SIG-M5 (cell line): ENCODE data around the gene ZNF496.
"Not testable (repeated sequence)": the region's sequence is repeated elsewhere in the genome, so short reads cannot be mapped to it uniquely, and the experiment has no call there.

Source experiments
- DNase-seq: peaks from one replicate; lab custom pipeline; 2025; lab: John Stamatoyannopoulos, UW

ZNF496 gene

GRCh38 chr1:247331525-247332214 lies at the start of gene ZNF496:
TSS of gene ZNF496 (minus strand) at chr1:247331867. CDS start at chr1:247329578, 2,289 bp downstream.
- DNase-seq, result no peak

- no peak for DNase-seq
These were observed 46.8 kb upstream of the ZNF496 start for GRCh38 chr1:247378334-247379073.

GRCh38 chr1:247377656-247378055 lies 46.0 kb upstream of the ZNF496 start:
- DNase-seq, result not testable (repeated sequence)

DNA sequence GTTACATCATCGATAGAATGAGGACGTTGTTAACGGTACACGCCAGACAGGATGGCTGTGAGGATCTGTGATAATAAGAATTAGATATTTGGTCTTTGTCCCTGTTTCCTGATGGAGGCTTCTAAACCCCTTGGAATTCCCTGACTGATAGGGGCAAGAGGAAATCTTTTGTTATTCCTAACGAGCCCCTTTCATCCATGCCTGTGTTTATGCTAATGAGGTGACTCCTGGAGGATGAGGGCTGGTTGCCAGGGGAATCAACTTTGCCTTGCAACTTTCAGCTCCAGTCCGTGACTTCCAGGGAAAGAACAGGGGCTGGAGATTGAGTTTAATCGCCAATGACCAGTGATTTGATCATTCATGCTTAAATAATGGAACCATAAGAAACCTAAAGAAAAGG lies 45.0 kb upstream of the ZNF496 start:
- DNase-seq, result no peak

DNA sequence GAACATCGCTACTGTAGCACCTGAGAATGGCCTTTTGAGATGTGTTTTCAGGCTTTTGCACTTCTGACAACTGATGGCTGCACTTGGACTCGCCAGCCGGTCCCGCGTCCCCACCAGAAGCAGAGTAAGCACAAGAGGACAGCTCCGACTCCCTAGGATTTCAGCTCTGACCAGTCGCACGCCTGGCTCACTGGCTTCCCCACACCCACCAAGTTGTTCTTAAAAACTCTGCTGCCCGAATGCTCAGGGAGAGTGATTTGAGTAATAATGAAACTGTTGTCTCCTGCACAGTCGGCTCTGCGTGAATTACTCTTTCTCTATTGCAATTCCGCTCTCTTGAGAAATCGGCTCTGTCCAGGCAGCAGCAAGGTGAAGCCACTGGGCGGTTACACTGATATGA lies 44.1 kb upstream of the ZNF496 start:
- DNase-seq, result no peak

GRCh38 chr1:247374651-247375334 lies 43.1 kb upstream of the ZNF496 start:
- DNase-seq, result not testable (repeated sequence)

DNA sequence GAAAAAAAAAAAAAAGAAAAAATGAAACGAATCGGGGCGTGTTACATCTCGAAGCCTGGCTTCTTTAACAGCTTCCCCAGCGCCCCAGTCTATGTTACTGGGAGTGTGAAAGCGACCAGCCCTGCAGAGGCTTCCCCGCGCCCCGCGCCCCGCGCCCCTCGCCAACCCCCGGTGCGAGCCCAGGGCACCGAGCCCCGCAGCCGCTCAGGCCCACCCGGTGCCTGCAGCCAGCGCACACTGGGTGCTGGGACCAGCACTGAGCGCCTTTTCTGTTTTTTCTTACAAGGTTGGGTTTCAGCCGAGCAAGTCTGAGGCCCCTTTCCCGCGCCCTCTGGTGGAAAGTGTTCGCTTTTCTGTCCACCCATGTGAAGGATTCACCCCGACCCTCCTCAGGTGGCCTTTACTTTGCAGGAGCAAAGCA lies 42.1 kb upstream of the ZNF496 start:
- DNase-seq, result no peak

GRCh38 chr1:247371801-247372259 lies 40.2 kb upstream of the ZNF496 start:
- no peak for DNase-seq

DNA sequence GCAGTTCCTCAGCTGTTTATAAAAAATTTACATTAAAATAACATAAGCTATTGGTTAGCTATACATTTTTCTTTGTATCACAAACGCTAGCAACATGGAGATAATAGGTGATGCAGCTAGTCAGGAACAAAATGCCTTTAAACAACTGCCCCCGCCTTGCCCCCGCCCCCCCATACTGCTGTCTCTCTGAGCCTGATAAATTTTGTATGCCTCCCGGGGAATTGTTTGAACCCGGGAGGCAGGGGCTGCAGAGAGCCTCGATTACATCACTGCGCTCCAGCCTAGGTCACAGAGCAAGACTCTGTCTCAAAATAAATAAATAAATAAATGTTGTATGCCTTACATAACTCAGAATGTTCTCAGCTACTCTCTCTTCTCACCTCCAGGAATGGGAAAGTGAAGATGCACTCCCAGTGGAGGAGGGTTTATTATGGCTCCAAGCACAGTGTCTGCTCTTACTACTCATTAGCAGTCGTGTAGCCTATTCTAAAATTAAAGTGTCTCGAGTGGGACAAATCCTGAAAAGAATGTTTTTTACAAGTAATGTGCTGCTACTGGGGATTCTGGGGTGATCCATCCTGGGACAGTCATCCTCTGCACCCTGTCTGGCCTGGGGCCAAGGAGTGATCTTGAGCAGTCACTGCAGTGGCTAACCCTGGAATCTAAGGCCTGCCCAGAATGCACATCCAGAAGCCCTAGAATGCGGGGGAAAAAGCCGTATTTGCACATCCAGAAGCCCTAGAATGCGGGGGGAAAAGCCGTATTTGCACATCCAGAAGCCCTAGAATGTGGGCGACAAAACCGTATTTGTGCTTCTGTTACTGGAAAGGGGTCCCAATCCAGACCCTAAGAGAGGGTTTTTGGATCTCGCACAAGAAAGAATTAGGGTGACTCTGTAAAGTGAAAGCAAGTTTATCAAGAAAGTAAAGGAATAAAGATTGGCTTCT lies 39.4 kb upstream of the ZNF496 start:
- DNase-seq, result no peak

DNA sequence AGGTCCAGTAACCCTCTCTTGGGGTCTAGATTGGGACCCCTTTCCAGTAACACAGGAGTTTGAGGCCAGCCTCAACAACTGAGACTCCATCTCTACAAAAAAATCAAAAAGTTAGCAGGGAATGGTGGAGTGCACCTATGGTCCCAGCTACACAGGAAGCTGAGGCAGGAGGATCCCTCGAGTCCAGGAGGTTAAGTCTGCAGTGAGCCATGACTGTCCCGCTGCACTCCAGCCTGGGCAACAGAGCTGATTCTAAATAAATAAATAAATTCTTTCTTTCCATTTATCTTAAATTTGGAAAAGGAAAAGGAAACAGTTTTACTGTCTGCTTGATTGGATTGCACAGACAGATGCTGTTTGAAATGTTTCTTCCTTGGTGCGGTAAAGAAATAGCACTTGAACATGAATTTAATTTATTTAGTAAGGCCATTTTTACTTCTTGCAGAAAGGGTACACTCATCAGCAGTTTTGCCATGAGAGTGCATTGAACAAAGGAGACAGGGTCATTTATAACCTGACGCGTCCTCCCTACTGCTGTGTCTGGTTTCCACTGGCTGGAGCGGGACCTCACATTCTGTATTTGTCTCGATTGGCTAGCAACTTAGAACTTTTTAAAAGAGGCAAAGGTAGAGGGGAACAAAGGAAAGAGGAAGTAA lies 37.0 kb upstream of the ZNF496 start:
- no peak for DNase-seq

- DNase-seq, result no peak
These were observed 36.2 kb upstream of the ZNF496 start for GRCh38 chr1:247367786-247368422.

DNA sequence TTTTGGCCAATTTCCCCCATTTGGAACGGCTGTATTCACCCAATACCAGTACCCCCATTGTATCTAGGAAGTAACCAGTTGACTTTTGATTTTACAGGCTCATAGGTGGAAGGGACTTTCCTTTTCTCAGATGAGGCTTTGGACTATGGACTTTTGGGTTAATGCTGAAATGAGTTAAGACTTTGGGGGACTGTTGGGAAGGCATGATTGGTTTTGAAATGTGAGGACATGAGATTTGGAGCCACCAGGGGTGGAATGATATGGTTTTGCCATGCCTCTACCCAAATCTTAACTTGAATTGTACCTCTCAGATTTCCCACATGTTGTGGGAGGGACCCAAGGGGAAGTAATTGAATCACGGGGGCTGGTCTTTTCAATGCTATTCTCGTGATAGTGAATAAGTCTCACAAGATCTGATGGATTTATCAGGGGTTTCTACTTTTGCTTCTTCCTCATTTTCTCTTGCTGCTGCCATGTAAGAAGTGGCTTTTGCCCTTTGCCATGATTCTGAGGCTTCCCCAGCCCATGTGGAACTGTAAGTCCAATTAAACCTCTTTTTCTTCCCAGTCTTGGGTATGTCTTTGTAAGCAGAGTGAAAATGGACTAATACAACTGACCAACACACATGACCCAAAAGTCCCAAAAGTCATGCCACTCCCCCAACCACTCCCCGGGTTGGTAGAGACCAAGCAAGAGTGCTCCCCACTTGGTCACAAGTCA lies 35.4 kb upstream of the ZNF496 start:
- no peak for DNase-seq

DNA sequence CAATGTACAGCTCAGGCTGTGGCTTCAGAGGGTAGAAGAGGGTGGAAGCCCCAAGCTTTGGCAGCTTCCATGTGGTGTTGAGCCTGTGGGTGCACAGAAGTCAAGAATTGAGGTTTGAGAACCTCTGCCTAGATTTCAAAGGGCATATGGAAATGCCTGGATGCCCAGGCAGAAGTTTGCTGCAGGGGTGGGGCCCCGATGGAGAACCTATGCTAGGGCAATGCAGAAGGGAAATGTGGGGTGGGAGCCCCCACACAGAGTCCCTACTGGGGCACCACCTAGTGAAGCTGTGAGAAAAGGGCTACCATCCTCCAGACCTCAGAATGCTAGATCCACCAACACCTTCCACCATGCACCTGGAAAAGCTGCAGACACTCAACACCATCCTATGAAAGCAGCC lies 34.7 kb upstream of the ZNF496 start:
- DNase-seq, result not testable (repeated sequence)

GRCh38 chr1:247365023-247365422 lies 33.4 kb upstream of the ZNF496 start:
- no peak for DNase-seq

- DNase-seq, result not testable (repeated sequence)
These were observed 31.3 kb upstream of the ZNF496 start for GRCh38 chr1:247363000-247363399.

GRCh38 chr1:247362153-247362552 lies 30.5 kb upstream of the ZNF496 start:
- no peak for DNase-seq

- DNase-seq, result no peak
These were observed 29.5 kb upstream of the ZNF496 start for GRCh38 chr1:247360991-247361731.

DNA sequence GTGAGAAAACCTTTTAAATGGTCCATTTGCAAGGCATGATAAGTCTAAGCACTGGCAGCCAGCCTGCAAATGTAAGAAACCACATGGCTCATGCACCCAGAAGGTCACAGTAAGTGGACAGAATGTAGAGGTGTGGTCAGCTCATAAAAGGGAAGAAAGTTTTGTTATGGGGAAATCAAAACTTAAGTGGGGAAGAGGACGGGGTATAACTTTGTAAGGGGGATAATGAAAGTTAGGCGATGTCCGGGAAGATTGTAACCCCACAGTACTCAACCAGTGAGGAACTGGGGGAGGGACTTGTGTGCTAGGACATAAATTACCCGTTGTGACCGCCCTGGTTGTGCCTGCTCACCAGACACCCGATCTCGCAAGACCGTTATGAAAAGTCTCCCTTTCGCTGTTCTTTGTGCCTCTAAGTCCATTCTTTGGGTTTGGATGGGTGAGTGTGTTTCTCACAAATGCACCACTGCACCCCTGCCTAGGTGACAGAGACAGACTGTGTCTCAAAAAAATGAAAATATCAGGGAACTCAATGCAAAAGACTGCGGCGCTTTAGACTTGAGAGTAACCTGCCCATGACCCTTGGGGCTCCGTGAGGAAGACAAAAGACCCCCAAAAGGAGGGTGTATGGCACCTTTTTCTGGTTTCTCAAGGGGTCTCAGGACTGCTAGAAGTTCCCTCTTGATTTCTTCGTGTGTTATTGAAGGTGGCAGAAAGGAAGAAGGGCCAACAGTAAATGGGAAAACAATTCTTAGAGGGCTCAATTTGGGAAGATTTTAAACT lies 28.6 kb upstream of the ZNF496 start:
- DNase-seq, result no peak
